Panc1 (cell line): ENCODE measurements around the gene KRT16.

ENCODE experiments used
- POLR2AphosphoS5 ChIP-seq: IDR thresholded peaks from 2 replicates; pipeline ENCODE4 v1.6.1; 2012; ENCODE audit warnings: mild to moderate bottlenecking, low read depth, low read length, moderate library complexity
- TCF7L2 ChIP-seq: IDR thresholded peaks from 2 replicates; pipeline ENCODE4 v1.6.1; 2011; ENCODE audit warnings: mild to moderate bottlenecking, low read depth, low read length, inconsistent platforms
- TF ChIP-seq, protein P1 (sequence below): fragments of 450-650 bp; IDR thresholded peaks from 2 replicates; pipeline ENCODE4 v1.5.1; 2017; ENCODE audit warnings: mild to moderate bottlenecking
- TF ChIP-seq, protein P2 (sequence below), 2 experiments: IDR thresholded peaks; 2 replicates each; pipeline ENCODE4 v1.6.1; 2011 to 2012; ENCODE audit warnings: low read depth in 2 of 2, control low read depth in 1 of 2, low read length in 1 of 2, mild to moderate bottlenecking in 1 of 2, moderate library complexity in 1 of 2; ENCODE audit not compliant: insufficient read depth in 1 of 2

DNA sequence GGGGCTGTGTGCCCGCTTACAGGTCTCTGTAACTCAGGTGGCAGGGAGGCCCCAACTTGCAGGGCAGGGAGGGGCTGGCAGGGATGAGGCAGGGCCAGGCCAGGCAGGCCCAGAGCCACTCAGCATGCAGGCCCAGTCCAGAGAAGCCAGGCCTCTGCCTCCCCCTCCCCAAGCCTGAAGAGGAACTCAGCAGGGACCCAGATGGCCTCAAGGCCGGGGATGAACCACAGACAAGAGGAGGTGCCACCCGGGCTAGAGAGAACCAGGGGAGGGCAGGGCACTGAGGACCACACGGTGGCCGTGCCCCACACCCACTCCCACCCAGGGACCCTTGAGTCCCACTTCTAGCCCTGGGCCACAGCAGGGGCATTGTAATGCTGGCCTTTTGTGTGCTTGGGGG lies 46.3 kb upstream of the KRT16 start:
- TF ChIP-seq, protein P1, sequence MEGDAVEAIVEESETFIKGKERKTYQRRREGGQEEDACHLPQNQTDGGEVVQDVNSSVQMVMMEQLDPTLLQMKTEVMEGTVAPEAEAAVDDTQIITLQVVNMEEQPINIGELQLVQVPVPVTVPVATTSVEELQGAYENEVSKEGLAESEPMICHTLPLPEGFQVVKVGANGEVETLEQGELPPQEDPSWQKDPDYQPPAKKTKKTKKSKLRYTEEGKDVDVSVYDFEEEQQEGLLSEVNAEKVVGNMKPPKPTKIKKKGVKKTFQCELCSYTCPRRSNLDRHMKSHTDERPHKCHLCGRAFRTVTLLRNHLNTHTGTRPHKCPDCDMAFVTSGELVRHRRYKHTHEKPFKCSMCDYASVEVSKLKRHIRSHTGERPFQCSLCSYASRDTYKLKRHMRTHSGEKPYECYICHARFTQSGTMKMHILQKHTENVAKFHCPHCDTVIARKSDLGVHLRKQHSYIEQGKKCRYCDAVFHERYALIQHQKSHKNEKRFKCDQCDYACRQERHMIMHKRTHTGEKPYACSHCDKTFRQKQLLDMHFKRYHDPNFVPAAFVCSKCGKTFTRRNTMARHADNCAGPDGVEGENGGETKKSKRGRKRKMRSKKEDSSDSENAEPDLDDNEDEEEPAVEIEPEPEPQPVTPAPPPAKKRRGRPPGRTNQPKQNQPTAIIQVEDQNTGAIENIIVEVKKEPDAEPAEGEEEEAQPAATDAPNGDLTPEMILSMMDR, result no peak
- TF ChIP-seq POLR2AphosphoS5 (no peak), TCF7L2 (no peak)
- TF ChIP-seq, protein P2, sequence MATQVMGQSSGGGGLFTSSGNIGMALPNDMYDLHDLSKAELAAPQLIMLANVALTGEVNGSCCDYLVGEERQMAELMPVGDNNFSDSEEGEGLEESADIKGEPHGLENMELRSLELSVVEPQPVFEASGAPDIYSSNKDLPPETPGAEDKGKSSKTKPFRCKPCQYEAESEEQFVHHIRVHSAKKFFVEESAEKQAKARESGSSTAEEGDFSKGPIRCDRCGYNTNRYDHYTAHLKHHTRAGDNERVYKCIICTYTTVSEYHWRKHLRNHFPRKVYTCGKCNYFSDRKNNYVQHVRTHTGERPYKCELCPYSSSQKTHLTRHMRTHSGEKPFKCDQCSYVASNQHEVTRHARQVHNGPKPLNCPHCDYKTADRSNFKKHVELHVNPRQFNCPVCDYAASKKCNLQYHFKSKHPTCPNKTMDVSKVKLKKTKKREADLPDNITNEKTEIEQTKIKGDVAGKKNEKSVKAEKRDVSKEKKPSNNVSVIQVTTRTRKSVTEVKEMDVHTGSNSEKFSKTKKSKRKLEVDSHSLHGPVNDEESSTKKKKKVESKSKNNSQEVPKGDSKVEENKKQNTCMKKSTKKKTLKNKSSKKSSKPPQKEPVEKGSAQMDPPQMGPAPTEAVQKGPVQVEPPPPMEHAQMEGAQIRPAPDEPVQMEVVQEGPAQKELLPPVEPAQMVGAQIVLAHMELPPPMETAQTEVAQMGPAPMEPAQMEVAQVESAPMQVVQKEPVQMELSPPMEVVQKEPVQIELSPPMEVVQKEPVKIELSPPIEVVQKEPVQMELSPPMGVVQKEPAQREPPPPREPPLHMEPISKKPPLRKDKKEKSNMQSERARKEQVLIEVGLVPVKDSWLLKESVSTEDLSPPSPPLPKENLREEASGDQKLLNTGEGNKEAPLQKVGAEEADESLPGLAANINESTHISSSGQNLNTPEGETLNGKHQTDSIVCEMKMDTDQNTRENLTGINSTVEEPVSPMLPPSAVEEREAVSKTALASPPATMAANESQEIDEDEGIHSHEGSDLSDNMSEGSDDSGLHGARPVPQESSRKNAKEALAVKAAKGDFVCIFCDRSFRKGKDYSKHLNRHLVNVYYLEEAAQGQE (IDR thresholded peaks at IDR 0.05; ENCODE audit: insufficient read depth in 1 of 2, low read depth in 2 of 2, low read length in 1 of 2), result no peak
